Tibial nerve (tissue), 3 donors: ENCODE data around the gene GCN1.

Experiments used
- CTCF ChIP-seq, 5 experiments: fragments of 200-600 bp in 3 of 5; fragments of 450-650 bp in 2 of 5; sonication (generic) in 3 of 5; IDR thresholded peaks; one replicate each; pipeline ENCODE4 v1.5.1; 2016 to 2019; ENCODE audit warnings: antibody characterized with exemption in 5 of 5, mild to moderate bottlenecking in 3 of 5, moderate library complexity in 2 of 5
- POLR2A ChIP-seq, 2 donors: fragments of 450-650 bp; IDR thresholded peaks; one replicate each; pipeline ENCODE4 v1.6.1; 2017; ENCODE audit warnings: antibody characterized with exemption in 2 of 2, mild to moderate bottlenecking in 2 of 2, moderate library complexity in 2 of 2

- TF ChIP-seq POLR2A (IDR thresholded peaks at IDR 0.05) (no peak), CTCF (IDR thresholded peaks at IDR 0.05) (no peak)
These were observed 36.2 kb downstream of the GCN1 start for GRCh38 chr12:120158351-120158750.
